ENCODE data around the gene BCAS4. TPM values are rescaled to one million over a fixed set of nuclear protein-coding genes. Genes with fewer than 3 reads are reported as not detected.

Gene BCAS4
- total and polyA plus RNA-seq, 5 donors from 2014 or later = 8.0 to 17.6 (median 14.0) TPM

DNA sequence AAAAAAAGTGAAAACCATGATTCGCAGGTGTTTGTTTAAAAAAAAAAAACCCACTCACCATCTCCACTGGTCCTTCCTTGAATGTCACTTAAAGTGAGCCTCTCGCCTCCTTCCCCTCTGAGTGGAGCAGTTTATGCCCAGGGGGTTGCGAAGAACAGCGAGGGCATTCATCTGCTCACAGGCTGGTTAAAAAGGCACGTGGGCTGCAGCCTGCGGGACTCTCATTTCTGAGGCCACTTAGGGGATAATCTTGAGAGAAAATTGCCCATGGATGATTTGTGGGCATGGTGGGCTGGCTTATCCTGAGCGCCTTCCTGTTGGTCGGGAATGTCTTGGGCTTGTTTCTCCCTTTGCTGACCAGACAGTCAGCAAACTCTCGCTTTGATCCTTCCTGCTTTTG lies 18.9 kb downstream of the BCAS4 start:
- no peak overlapping the region for H3K27ac ChIP-seq (ENCODE audit: insufficient read depth, low read length, poor library complexity, severe bottlenecking)
- no peaks in the 10 kb centered on the region for H3K36me3 ChIP-seq (ENCODE audit: control insufficient read depth, insufficient read depth, low read length)
- peaks cover 20% of the 10 kb centered on the region for H3K36me3 Mint-ChIP-seq
- H3K4me3 Mint-ChIP-seq = no peak overlapping the region
- H3K27me3 ChIP-seq (ENCODE audit: control insufficient read depth, insufficient read depth, low read length) = no peaks in the 10 kb centered on the region
- no peak overlapping the region for H3K4me3 ChIP-seq (ENCODE audit: low read depth, low read length)
- H3K9me3 Mint-ChIP-seq = peaks cover 0 to 2% (median 0%) of the 10 kb centered on the region in 7 donors
- H3K9me3 ChIP-seq (ENCODE audit: control insufficient read depth in 2 of 2, low read length in 2 of 2) = no peaks in the 10 kb centered on the region
- DNase-seq = no peak
- peaks cover 13% of the 10 kb centered on the region for H3K4me1 ChIP-seq (ENCODE audit: control insufficient read depth, insufficient read depth, low read length, poor library complexity, severe bottlenecking)
- H3K4me1 Mint-ChIP-seq = peaks cover 4 to 39% (median 16%) of the 10 kb centered on the region in 4 donors
- H3K27ac Mint-ChIP-seq = no peak overlapping the region
- no peak for ATAC-seq (ENCODE audit: low read depth in 2 of 2)
- H3K27me3 Mint-ChIP-seq = no peaks in the 10 kb centered on the region

DNA sequence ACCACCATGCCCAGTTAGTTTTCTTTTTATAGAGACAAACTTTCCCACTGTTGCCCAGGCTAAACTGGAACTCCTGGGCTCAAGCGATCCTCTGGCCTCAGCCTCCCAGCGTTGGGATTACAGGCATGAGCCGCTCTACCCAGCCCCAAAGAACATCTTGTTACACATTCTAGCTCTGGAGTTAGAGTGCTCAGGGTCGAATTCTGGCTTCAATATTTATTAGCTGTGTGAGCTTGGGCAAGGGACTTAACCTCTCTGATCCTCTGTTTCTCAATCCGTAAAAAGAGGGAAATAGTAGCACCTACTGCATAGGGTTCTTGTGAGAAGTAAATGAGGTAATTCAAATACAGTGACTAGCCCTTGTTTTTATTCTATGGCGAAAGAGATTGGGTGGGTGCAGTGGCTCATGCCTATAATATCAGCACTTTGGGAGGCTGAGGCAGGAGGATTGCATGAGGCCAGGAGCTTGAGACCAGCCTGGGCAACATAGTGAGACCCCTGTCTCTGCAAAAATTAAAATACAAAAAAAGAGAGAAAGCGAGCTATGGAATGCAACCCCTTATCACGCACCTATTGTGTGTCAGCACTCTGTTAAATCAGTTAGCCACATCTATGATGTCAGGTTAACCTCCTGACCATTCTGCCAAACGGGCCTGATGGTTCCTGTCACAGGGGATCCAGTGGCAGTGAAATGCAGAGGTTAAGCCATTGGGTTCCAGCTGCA lies 19.7 kb downstream of the BCAS4 start:
- DNase-seq (no peak), ATAC-seq (ENCODE audit: low read depth in 2 of 2) (no peak)
- Histone ChIP-seq H3K4me1 (ENCODE audit: control insufficient read depth, insufficient read depth, low read length, poor library complexity, severe bottlenecking) (peaks cover 13% of the 10 kb centered on the region), H3K27me3 (ENCODE audit: control insufficient read depth, insufficient read depth, low read length) (no peaks in the 10 kb centered on the region), H3K36me3 (ENCODE audit: control insufficient read depth, insufficient read depth, low read length) (no peaks in the 10 kb centered on the region), H3K27ac (ENCODE audit: insufficient read depth, low read length, poor library complexity, severe bottlenecking) (no peak overlapping the region), H3K9me3 (ENCODE audit: control insufficient read depth in 2 of 2, low read length in 2 of 2) (no peaks in the 10 kb centered on the region), H3K4me3 (ENCODE audit: low read depth, low read length) (no peak overlapping the region)
- Mint-ChIP-seq H3K4me1 (peaks cover 4 to 40% (median 16%) of the 10 kb centered on the region in 4 donors), H3K9me3 (peaks cover 0 to 2% (median 0%) of the 10 kb centered on the region in 7 donors), H3K4me3 (no peak overlapping the region), H3K27me3 (no peaks in the 10 kb centered on the region), H3K36me3 (peaks cover 23% of the 10 kb centered on the region), H3K27ac (peak overlapping the region in 1 of 3 donors; percentile 62)

DNA sequence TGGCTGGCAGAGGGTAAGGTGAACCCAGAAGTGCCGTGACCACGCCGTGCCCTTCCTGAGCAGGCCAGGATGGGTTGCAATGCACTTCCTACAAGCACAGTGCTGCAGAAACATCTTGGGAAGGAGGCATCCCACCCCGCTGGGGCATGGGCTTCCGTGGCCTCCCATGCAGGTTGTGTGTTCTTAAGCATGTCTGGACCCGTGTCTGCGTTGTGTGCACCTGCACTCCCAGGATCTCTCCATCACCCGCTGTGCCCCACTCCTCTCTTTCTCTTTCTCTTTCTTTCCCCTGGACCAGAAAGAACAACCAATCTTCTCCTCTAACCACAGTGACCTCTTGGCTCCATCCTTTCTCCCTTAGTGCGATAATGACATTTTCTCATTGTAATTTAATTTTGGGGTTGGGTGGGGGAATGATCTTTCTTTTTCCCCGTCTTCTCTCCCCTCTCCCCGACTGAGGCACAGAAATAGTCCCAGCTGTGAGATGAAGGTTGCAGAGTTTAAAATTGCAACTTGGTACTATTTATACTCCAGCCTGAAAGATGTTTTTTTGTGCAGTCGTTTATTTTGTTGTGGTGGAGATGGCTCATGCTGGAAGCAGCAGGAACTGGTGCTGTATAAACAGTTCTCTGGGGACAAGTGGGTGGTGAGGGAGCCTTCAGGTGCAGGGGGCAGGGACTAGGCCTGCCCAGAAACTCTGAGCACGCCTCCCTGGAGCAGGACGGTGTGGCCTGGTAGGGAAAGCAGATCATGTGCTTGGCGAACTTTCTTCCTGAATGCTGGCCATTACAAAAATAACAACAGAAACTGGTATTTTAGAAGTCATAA lies 20.5 kb downstream of the BCAS4 start:
- Histone ChIP-seq H3K9me3 (ENCODE audit: control insufficient read depth in 2 of 2, low read length in 2 of 2) (no peaks in the 10 kb centered on the region), H3K36me3 (ENCODE audit: control insufficient read depth, insufficient read depth, low read length) (no peaks in the 10 kb centered on the region), H3K27ac (ENCODE audit: insufficient read depth, low read length, poor library complexity, severe bottlenecking) (no peak overlapping the region), H3K27me3 (ENCODE audit: control insufficient read depth, insufficient read depth, low read length) (no peaks in the 10 kb centered on the region), H3K4me1 (ENCODE audit: control insufficient read depth, insufficient read depth, low read length, poor library complexity, severe bottlenecking) (peaks cover 13% of the 10 kb centered on the region), H3K4me3 (ENCODE audit: low read depth, low read length) (no peak overlapping the region)
- H3K27me3 Mint-ChIP-seq = no peaks in the 10 kb centered on the region
- H3K4me1 Mint-ChIP-seq = peaks cover 4 to 41% (median 18%) of the 10 kb centered on the region in 4 donors
- H3K27ac Mint-ChIP-seq = peak overlapping the region; percentile 55 to 83 (median 62)
- DNase-seq (no peak), ATAC-seq (ENCODE audit: low read depth in 2 of 2) (no peak)
- peak overlapping the region in 2 of 4 donors; percentile 36 to 51 for H3K4me3 Mint-ChIP-seq
- H3K36me3 Mint-ChIP-seq = peaks cover 30% of the 10 kb centered on the region
- H3K9me3 Mint-ChIP-seq = peaks cover 0 to 2% (median 0%) of the 10 kb centered on the region in 7 donors

DNA sequence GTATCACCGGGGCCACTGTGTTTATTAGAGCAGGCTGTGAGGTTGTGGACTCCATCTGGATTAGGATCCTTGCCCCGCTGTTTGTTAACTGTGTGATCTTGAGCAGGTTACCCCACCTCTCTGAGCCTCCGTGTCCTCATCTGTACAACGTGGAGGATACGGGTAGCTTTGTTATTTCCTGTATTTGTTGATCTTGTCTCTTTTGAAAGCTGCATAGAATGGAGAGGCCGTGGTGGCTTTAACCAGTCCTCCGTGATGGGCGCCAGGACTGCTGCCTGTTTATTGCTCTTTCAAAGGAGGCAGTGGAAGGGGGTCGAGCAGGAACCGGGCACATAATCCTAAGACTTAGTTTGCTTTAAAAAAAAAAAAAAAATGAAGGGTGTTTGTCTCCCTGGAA lies 22.9 kb downstream of the BCAS4 start:
- ATAC-seq (ENCODE audit: low read depth in 2 of 2) = peak; percentile 43 to 44
- Mint-ChIP-seq H3K36me3 (peaks cover 34% of the 10 kb centered on the region), H3K4me1 (peaks cover 4 to 36% (median 17%) of the 10 kb centered on the region in 4 donors), H3K27me3 (no peaks in the 10 kb centered on the region), H3K9me3 (peaks cover 0 to 2% (median 0%) of the 10 kb centered on the region in 7 donors), H3K4me3 (peak overlapping the region; percentile 50 to 88 (median 76)), H3K27ac (peak overlapping the region; percentile 95 to 99 (median 95))
- Histone ChIP-seq H3K36me3 (ENCODE audit: control insufficient read depth, insufficient read depth, low read length) (no peaks in the 10 kb centered on the region), H3K4me3 (ENCODE audit: low read depth, low read length) (no peak overlapping the region), H3K9me3 (ENCODE audit: control insufficient read depth in 2 of 2, low read length in 2 of 2) (no peaks in the 10 kb centered on the region), H3K4me1 (ENCODE audit: control insufficient read depth, insufficient read depth, low read length, poor library complexity, severe bottlenecking) (peaks cover 13% of the 10 kb centered on the region), H3K27me3 (ENCODE audit: control insufficient read depth, insufficient read depth, low read length) (no peaks in the 10 kb centered on the region), H3K27ac (ENCODE audit: insufficient read depth, low read length, poor library complexity, severe bottlenecking) (peak overlapping the region; percentile 14)
- peak in 2 of 3 donors; percentile 14 to 55 for DNase-seq

DNA sequence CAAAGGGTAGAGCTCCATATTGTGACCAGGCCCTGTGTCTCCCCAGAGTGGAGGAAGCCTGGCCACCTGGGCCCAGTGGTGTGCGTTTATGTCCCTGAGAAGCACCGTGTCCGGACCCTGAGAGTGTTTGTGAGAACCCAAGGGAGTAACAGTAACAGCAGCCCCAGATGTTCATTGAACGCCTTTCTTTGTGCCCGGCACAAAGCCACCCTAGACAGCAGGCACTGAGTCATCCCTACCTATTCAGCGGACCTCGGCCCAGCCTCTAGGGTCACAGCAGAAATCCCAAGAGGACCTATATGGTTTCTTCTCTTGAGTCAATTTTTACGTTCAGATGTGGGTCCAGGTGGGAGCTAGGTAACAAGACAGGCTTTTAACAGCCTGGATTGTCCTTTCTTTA lies 24.5 kb downstream of the BCAS4 start:
- no peak overlapping the region for H3K27ac ChIP-seq (ENCODE audit: insufficient read depth, low read length, poor library complexity, severe bottlenecking)
- Mint-ChIP-seq H3K4me1 (peaks cover 4 to 36% (median 16%) of the 10 kb centered on the region in 4 donors), H3K27me3 (no peaks in the 10 kb centered on the region), H3K27ac (peak overlapping the region in 2 of 3 donors; percentile 95), H3K36me3 (peaks cover 34% of the 10 kb centered on the region), H3K9me3 (peaks cover 0 to 2% (median 0%) of the 10 kb centered on the region in 7 donors), H3K4me3 (no peak overlapping the region)
- no peaks in the 10 kb centered on the region for H3K36me3 ChIP-seq (ENCODE audit: control insufficient read depth, insufficient read depth, low read length)
- DNase-seq (no peak), ATAC-seq (ENCODE audit: low read depth in 2 of 2) (no peak)
- no peak overlapping the region for H3K4me3 ChIP-seq (ENCODE audit: low read depth, low read length)
- no peaks in the 10 kb centered on the region for H3K9me3 ChIP-seq (ENCODE audit: control insufficient read depth in 2 of 2, low read length in 2 of 2)
- H3K4me1 ChIP-seq (ENCODE audit: control insufficient read depth, insufficient read depth, low read length, poor library complexity, severe bottlenecking) = peaks cover 13% of the 10 kb centered on the region
- H3K27me3 ChIP-seq (ENCODE audit: control insufficient read depth, insufficient read depth, low read length) = no peaks in the 10 kb centered on the region

DNA sequence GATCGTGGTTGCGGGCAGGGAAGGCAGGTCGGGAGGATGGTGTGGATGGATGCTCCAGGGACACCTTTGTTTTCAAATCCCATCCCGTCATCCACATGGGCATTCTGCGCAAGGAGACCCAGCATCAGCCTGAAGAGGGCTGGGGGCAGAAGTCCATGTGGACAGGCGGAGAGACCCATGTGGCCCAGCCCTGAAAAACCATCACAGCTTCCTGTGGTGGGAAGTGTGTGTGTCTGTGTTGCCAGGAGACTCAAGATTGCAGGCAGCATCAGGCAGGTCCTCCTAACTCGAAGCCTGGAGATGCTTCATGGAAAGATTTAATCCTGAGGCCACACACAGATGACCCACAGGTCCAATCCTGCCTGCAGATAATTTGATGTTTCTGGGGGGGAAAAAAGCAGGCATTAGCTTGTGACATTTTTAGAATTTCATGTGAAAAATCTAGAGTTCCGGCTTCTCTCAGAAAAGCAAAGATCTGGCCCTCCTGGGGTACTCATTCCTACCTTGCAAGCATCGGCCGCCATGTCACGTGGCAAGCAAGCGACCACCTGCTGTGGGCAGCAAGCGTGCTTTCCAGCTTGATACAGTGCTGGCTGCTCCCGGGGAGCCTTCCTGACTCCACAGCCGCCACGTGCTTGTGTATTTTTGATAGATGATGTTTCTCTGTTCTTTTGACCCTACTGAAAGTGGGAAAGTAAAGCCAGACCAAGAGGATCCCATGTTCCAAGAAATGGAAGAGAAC lies 25.8 kb downstream of the BCAS4 start:
- peaks cover 0 to 2% (median 0%) of the 10 kb centered on the region in 7 donors for H3K9me3 Mint-ChIP-seq
- Histone ChIP-seq H3K36me3 (ENCODE audit: control insufficient read depth, insufficient read depth, low read length) (no peaks in the 10 kb centered on the region), H3K9me3 (ENCODE audit: control insufficient read depth in 2 of 2, low read length in 2 of 2) (no peaks in the 10 kb centered on the region), H3K4me1 (ENCODE audit: control insufficient read depth, insufficient read depth, low read length, poor library complexity, severe bottlenecking) (peaks cover 13% of the 10 kb centered on the region), H3K27ac (ENCODE audit: insufficient read depth, low read length, poor library complexity, severe bottlenecking) (no peak overlapping the region), H3K27me3 (ENCODE audit: control insufficient read depth, insufficient read depth, low read length) (no peaks in the 10 kb centered on the region), H3K4me3 (ENCODE audit: low read depth, low read length) (no peak overlapping the region)
- peaks cover 29% of the 10 kb centered on the region for H3K36me3 Mint-ChIP-seq
- H3K27me3 Mint-ChIP-seq = no peaks in the 10 kb centered on the region
- peaks cover 4 to 25% (median 14%) of the 10 kb centered on the region in 4 donors for H3K4me1 Mint-ChIP-seq
- no peak overlapping the region for H3K27ac Mint-ChIP-seq
- no peak for ATAC-seq (ENCODE audit: low read depth in 2 of 2)
- no peak for DNase-seq
- H3K4me3 Mint-ChIP-seq = no peak overlapping the region

DNA sequence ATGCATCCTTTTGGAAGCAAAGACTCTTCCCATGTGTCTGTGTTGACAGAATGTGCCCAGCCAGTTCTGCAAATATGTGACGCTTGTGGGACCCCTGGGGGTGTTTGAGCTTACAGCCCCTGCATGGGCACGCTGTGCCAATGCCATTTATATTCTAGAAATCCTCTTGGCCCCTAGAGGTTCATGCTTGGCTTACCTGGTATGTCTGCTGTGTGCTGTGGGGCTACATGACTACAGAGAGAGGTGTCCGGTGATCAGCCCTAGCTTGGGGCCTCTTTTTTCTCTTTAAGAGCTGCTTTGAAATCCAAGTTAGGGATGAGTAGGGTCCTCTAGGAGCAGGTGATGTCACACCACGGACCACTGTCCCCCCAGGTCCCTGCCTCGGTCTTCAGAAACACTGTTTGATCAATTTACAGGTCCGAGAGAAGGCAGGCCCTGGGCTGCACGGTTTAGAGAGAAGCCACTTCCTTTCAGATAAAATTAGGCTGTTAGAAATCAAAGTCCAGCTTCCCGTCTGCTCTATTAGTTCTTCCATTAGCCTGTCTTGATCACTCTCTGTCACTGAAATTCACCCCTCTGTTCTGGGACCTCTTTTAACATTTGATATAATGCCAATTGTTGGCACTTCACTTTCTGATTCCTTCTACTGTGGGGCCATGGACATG lies 26.5 kb downstream of the BCAS4 start:
- no peak overlapping the region for H3K4me3 ChIP-seq (ENCODE audit: low read depth, low read length)
- Mint-ChIP-seq H3K9me3 (peaks cover 0 to 2% (median 0%) of the 10 kb centered on the region in 7 donors), H3K36me3 (peaks cover 32% of the 10 kb centered on the region), H3K27ac (peak overlapping the region in 2 of 3 donors; percentile 4 to 17), H3K4me1 (peaks cover 4 to 22% (median 14%) of the 10 kb centered on the region in 4 donors), H3K4me3 (no peak overlapping the region), H3K27me3 (no peaks in the 10 kb centered on the region)
- DNase-seq = no peak
- no peaks in the 10 kb centered on the region for H3K36me3 ChIP-seq (ENCODE audit: control insufficient read depth, insufficient read depth, low read length)
- H3K9me3 ChIP-seq (ENCODE audit: control insufficient read depth in 2 of 2, low read length in 2 of 2) = no peaks in the 10 kb centered on the region
- no peaks in the 10 kb centered on the region for H3K27me3 ChIP-seq (ENCODE audit: control insufficient read depth, insufficient read depth, low read length)
- peaks cover 13% of the 10 kb centered on the region for H3K4me1 ChIP-seq (ENCODE audit: control insufficient read depth, insufficient read depth, low read length, poor library complexity, severe bottlenecking)
- H3K27ac ChIP-seq (ENCODE audit: insufficient read depth, low read length, poor library complexity, severe bottlenecking) = no peak overlapping the region
- ATAC-seq (ENCODE audit: low read depth in 2 of 2) = no peak
